DMS 273 (cell line): ENCODE results near the gene GRM8.
A peak's percentile ranks its signal among the peaks of the same experiment; 100 is the strongest.

Source experiments
- DNase-seq: peaks from one replicate; lab custom pipeline; 2025; ENCODE audit not compliant: unreplicated experiment; lab: John Stamatoyannopoulos, UW

GRM8 gene

GRCh38 chr7:127252778-127253280 lies at the start of gene GRM8:
Gene GRM8 (minus strand): TSS chr7:127252941.
- peak; percentile 76 for DNase-seq

- DNase-seq: peak; percentile 18
Measured at GRCh38 chr7:127290801-127291361, 38.1 kb upstream of the GRM8 start.

GRCh38 chr7:127290116-127290655 lies 37.4 kb upstream of the GRM8 start:
- DNase-seq: no peak

DNA sequence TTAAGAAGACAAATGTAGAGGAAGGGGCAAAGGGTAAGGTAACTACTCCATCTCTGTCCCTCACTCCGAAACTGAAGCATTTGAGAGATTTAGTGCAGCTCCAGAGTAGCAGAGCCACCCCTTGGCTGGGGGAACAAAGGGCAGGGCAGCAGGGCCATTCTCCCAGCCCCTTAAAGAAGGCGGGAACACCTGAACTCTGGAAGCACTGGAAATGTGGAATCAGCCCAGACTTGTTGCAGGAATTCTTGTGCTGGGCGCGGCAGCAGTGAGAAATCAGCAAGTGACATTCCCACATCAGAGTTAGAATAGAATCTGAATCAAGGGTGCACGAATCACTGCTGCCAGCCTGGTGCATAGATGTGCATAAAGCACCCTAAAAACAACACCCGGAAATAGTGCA lies 34.4 kb upstream of the GRM8 start:
- no peak for DNase-seq

GRCh38 chr7:127270093-127270492 lies 17.4 kb upstream of the GRM8 start:
- no peak for DNase-seq

GRCh38 chr7:127266047-127266446 lies 13.3 kb upstream of the GRM8 start:
- no peak for DNase-seq

DNA sequence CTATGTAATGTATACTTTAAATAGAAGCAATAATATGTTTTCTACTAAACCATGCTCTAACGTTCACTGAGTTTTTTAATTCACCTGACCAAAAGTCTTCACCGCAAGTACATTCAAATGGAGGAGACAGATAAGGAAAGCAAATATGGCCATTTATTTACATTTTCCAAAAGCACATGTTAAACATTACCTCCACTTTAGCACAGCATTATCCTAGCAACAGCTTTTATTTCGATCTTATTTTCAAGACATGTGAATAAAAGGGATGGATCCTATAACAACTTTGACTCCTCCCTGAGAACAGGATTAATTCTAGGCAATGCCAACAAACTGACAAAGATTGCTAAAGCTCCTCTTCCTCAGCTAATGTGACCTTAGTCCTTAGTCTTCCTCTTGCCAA lies 11.5 kb upstream of the GRM8 start:
- DNase-seq: no peak

DNA sequence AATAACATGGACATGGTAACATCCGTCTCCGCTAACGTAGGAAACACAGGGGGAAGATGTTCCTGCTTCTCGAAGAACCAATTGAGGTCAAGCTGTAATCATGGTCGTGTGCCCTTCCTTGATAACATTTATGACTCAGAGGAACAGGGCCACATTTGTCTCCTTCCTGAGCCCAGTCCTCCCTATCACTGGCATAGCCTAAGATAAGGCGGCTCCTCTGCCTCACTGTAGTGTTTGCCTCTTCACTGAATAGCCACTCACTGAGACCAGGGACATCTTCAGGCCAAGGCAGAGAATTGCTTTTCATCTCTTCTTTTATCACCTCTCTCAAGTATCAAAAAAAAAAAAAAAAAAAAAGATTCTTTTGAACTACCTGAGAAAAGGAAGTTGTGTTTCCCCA lies 5.4 kb upstream of the GRM8 start:
- no peak for DNase-seq

DNA sequence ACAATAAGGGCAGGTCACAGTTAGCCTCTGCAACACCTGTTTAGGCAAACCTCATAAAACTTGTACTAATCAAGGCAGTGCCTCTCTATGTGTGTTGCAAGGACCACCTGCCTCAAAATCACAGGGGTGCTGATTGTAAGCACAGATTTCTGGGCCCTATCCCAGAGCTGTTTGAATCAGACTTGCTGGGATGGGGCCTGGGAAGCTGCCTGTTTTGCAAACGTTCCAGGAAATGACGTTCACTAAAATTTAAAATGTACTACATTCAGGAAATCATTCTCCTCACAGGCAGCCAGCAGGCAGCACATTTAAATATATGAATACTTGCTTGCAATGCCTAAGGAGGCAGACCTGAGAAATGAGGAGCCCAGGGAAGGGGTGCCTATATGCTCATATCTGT lies 4.3 kb upstream of the GRM8 start:
- no peak for DNase-seq

- DNase-seq: no peak
Measured at GRCh38 chr7:127256041-127256725, 3.4 kb upstream of the GRM8 start.

- DNase-seq: no peak
Measured at GRCh38 chr7:127254163-127254684, 1.5 kb upstream of the GRM8 start.

GRCh38 chr7:127253281-127254162 lies 781 bp upstream of the GRM8 start:
- peak; percentile 88 for DNase-seq

DNA sequence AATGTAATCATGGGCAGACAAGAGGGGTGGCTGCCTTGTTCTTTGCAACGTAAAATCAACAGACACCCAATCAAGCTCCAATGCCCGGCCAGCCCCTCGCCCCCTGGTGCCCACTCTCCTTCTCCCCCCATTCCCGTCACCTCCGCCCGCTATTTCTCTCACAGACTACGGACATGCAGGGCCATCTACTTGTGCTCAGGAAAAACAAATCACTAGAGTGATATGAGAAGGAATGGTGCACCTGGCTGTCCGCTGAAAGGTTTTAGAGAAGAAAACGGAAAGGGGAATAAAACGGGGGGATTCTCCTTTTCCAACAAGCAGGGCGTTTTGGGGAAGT lies 396 bp downstream of the GRM8 start:
- no peak for DNase-seq

GRCh38 chr7:127251465-127252376 lies 1.0 kb downstream of the GRM8 start:
- peak; percentile 54 for DNase-seq

DNA sequence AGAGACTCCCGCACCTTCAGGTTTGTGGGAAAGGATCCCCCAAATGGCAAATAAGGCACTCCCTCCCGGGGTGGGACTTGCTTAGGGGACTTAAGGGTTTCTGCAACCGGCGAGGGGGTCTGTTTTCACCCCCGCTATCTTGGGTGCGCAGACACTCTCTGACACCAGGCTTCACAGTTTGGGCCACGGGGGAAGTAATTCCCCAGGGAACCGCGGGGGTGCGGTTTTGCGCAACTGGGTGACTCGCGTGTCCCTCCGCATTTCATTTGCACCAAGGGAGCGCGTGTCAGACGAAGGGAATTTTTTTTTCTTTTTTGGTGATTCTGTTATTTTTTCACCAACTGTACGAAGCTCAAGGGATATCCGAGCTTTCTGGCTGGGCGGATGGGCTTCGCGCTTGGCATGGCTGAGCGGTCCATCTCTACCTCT lies 1.7 kb downstream of the GRM8 start:
- peak; percentile 37 for DNase-seq

- no peak for DNase-seq
Measured at GRCh38 chr7:127250312-127251035, 2.3 kb downstream of the GRM8 start.

DNA sequence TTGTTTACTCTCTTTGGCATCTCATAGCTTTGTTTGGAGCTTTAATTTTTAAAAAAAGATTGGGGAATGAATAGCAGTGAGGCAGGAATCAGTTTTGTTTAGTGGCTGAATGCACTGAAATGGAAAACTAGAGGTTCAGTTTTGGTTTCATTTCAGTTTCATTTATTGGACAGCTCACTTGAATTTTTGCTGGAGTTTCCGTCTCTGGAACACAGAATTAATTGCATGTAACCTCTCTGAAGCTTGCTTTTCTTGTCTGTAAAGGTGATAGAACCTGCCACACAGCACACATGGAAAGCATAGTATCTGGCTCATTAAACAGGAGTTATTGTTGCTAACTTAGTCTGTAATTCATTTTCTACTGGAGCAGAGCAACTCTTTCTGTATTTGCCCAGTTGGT lies 7.1 kb downstream of the GRM8 start:
- DNase-seq: no peak

DNA sequence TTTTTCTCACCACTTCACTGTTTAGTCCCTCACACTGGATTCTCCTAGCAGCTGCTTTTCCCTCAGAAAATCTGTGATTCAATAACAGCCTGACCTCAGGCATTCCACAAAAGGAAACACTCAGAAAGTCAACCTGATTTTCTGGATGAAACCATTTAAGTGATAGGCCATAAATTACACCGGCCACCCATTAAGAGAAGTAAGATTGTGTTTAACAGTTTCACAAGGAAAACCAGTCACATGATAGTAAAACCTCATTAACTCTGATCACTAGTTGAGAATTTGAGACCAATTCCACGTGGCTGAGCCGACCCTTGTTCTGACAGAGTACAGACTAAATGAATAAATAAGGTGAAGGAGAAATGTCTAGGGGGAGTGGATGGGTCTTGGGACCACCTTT lies 7.7 kb downstream of the GRM8 start:
- DNase-seq: no peak

GRCh38 chr7:127239814-127240213 lies 12.9 kb downstream of the GRM8 start:
- peak; percentile 11 for DNase-seq

DNA sequence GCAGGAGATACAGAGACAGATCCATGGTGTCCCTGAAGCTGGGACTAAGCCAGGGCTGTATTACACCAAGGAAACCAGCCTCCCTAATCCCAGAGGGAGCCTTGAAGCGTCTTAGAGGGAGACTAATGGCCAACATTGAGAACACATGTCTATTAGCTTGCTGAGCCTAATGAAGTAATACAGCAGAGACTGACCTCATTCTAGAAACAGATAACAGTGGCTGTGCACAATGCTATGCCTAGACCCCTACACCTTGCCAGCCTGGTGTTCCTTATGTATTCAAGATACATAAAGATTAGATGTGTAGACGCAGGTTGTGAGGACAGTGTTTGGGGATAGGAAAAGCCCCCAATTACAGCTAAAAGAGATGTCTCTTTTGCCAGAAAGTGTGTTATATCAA lies 19.1 kb downstream of the GRM8 start:
- DNase-seq: no peak
